CD4-positive, alpha-beta T cell (primary cell): ENCODE measurements around the gene GZF1. TPM values are rescaled to one million over a fixed set of nuclear protein-coding genes. Genes with fewer than 3 reads are reported as not detected.

Source experiments
- ATAC-seq: fragments of 200-7000 bp; cut with Tn5 transposase; one replicate; pipeline ENCODE4 v1.10.0; 2022; ENCODE audit warnings: mild to moderate bottlenecking; ENCODE audit not compliant: poor library complexity
- CTCF ChIA-PET: fragments of 350-600 bp; sonication (Branson Sonifier 250); formaldehyde crosslinking; loops from one replicate; lab custom pipeline; 2021; ENCODE audit warnings: antibody characterized with exemption, inconsistent platforms; lab: Charles Lee
- POLR2A ChIA-PET: fragments of 350-600 bp; sonication (Branson Sonifier 250); formaldehyde crosslinking; loops from one replicate; lab custom pipeline; 2021; ENCODE audit warnings: antibody characterized with exemption, inconsistent platforms; lab: Charles Lee
- DNase-seq, 14 experiments: peaks; one replicate each; pipeline ENCODE4 v3.0.0-alpha.2; 2013 to 2020; ENCODE audit warnings: mixed read lengths in 2 of 14
- H3K27ac ChIP-seq, 2 donors: one replicate each; pipeline versions ENCODE4 v1.5.1 to v1.7.0; 2013; ENCODE audit warnings: low read length in 2 of 2, low read depth in 1 of 2, mild to moderate bottlenecking in 1 of 2
- H3K27me3 ChIP-seq, 2 experiments: 1 replicate in 1 of 2; 2 replicates in 1 of 2; pipeline versions ENCODE4 v1.6.1 to v1.7.0; 2013; ENCODE audit warnings: low read length in 2 of 2, control low read depth in 1 of 2, mild to moderate bottlenecking in 1 of 2, moderate library complexity in 1 of 2; ENCODE audit not compliant: insufficient read depth in 2 of 2, control insufficient read depth in 1 of 2
- H3K36me3 ChIP-seq: one replicate; pipeline ENCODE4 v1.6.1; 2013; ENCODE audit warnings: low read length, control low read depth; ENCODE audit not compliant: insufficient read depth
- H3K4me1 ChIP-seq: one replicate; pipeline ENCODE4 v1.6.1; 2013; ENCODE audit warnings: low read length, control low read depth; ENCODE audit not compliant: insufficient read depth
- H3K4me3 ChIP-seq: one replicate; pipeline ENCODE4 v1.5.1; 2013; ENCODE audit warnings: mild to moderate bottlenecking, low read length, moderate library complexity
- H3K9me3 ChIP-seq, 2 experiments: 1 replicate in 1 of 2; 2 replicates in 1 of 2; pipeline versions ENCODE4 v1.6.1 to v1.7.0; 2013; ENCODE audit warnings: low read length in 2 of 2, mild to moderate bottlenecking in 2 of 2, control low read depth in 1 of 2, moderate library complexity in 1 of 2; ENCODE audit not compliant: control insufficient read depth in 1 of 2, insufficient read depth in 1 of 2
- H3K27ac Mint-ChIP-seq: one replicate; pipeline ENCODE4 v1.8.0; 2020; ENCODE audit warnings: mixed read lengths
- H3K27me3 Mint-ChIP-seq: one replicate; pipeline ENCODE4 v1.8.0; 2021; ENCODE audit warnings: mixed read lengths
- H3K36me3 Mint-ChIP-seq: one replicate; pipeline ENCODE4 v1.8.0; 2021; ENCODE audit warnings: low read depth, mixed read lengths
- H3K4me1 Mint-ChIP-seq: one replicate; pipeline ENCODE4 v1.8.0; 2021; ENCODE audit warnings: low read depth, mixed read lengths
- H3K4me3 Mint-ChIP-seq: one replicate; pipeline ENCODE4 v1.8.0; 2020; ENCODE audit warnings: mild to moderate bottlenecking, mixed read lengths
- H3K9me3 Mint-ChIP-seq: one replicate; pipeline ENCODE4 v1.8.0; 2020; ENCODE audit warnings: mixed read lengths
- intact Hi-C, 2 experiments: fragments of 100-400 bp; cut with DNase I in 1 of 2; cut with micrococcal nuclease in 1 of 2; formaldehyde crosslinking; loops; one replicate each; pipeline versions ENCODE4 v1.15.1 to v1.9.0; 2023 to 2025; cut with DNase I, micrococcal nuclease
- total RNA-seq, 174 experiments: library from RNA in 2 of 174; stranded (reverse) in 2 of 174; gene quantifications; one replicate each; pipeline ENCODE4 v1.2.3 and lab custom pipeline; 2021 to 2026
- TF ChIP-seq, protein P1 (sequence below): fragments of 200-600 bp; IDR thresholded peaks from one replicate; pipeline ENCODE4 v1.8.0; 2022; ENCODE audit warnings: antibody characterized with exemption, mild to moderate bottlenecking

The GZF1 gene
- total RNA-seq, 2 experiments from 2014 or later: 38.1 to 43.6 TPM

GRCh38 chr20:23318347-23318746 lies 43.6 kb upstream of the GZF1 start:
- Histone ChIP-seq H3K4me1 (no peaks in the 10 kb centered on the region), H3K27ac (no peak overlapping the region), H3K36me3 (no peaks in the 10 kb centered on the region), H3K9me3 (no peaks in the 10 kb centered on the region), H3K4me3 (no peak overlapping the region), H3K27me3 (peaks cover 0 to 6% of the 10 kb centered on the region in 2 experiments)
- Mint-ChIP-seq H3K27me3 (peaks cover 5% of the 10 kb centered on the region), H3K27ac (no peak overlapping the region), H3K4me1 (no peaks in the 10 kb centered on the region), H3K4me3 (no peak overlapping the region), H3K9me3 (no peaks in the 10 kb centered on the region), H3K36me3 (no peaks in the 10 kb centered on the region)
- ChIA-PET POLR2A (no interaction called here), CTCF (interaction anchor here (0.6 kb wide), 1 partner anchor 102 kb away, joined by 4 read pairs; no protein-coding TSS in a partner anchor)
- intact Hi-C loops: no loop called here
- no peak for ATAC-seq
- TF ChIP-seq, protein P1, sequence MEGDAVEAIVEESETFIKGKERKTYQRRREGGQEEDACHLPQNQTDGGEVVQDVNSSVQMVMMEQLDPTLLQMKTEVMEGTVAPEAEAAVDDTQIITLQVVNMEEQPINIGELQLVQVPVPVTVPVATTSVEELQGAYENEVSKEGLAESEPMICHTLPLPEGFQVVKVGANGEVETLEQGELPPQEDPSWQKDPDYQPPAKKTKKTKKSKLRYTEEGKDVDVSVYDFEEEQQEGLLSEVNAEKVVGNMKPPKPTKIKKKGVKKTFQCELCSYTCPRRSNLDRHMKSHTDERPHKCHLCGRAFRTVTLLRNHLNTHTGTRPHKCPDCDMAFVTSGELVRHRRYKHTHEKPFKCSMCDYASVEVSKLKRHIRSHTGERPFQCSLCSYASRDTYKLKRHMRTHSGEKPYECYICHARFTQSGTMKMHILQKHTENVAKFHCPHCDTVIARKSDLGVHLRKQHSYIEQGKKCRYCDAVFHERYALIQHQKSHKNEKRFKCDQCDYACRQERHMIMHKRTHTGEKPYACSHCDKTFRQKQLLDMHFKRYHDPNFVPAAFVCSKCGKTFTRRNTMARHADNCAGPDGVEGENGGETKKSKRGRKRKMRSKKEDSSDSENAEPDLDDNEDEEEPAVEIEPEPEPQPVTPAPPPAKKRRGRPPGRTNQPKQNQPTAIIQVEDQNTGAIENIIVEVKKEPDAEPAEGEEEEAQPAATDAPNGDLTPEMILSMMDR: no peak
- no peak for DNase-seq

DNA sequence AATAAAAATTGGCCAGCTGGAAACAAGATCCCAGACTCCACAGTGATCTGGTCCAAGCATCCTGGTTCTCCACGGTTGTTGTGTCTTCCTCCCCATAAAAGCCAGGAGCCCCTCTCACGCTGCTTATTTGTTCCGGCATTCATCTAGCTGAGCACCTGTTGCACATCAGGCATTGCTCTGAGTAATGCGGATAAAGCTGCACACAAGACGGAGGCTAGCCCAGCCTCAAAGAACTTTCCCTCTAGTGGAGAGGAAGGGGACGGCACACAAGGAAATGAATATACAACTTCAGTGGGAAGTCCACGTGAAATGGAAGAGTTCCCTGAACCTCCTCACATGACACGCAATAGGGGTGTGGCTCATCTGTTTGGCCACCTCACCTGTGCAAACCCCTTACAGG lies 41.7 kb upstream of the GZF1 start:
- no peak for ATAC-seq
- intact Hi-C loops: no loop called here
- Histone ChIP-seq H3K27me3 (peaks cover 0 to 3% of the 10 kb centered on the region in 2 experiments), H3K9me3 (no peaks in the 10 kb centered on the region), H3K4me3 (no peak overlapping the region), H3K27ac (no peak overlapping the region), H3K36me3 (no peaks in the 10 kb centered on the region), H3K4me1 (no peaks in the 10 kb centered on the region)
- TF ChIP-seq, protein P1: no peak
- H3K4me1 Mint-ChIP-seq: no peaks in the 10 kb centered on the region
- H3K27ac Mint-ChIP-seq: no peak overlapping the region
- H3K27me3 Mint-ChIP-seq: peaks cover 5% of the 10 kb centered on the region
- ChIA-PET POLR2A (no interaction called here), CTCF (no interaction called here)
- no peaks in the 10 kb centered on the region for H3K36me3 Mint-ChIP-seq
- no peaks in the 10 kb centered on the region for H3K9me3 Mint-ChIP-seq
- H3K4me3 Mint-ChIP-seq: no peak overlapping the region
- peak in 1 of 14 experiments; percentile 8 for DNase-seq

- Mint-ChIP-seq H3K4me1 (no peaks in the 10 kb centered on the region), H3K9me3 (no peaks in the 10 kb centered on the region), H3K27me3 (no peaks in the 10 kb centered on the region), H3K4me3 (no peak overlapping the region), H3K36me3 (no peaks in the 10 kb centered on the region), H3K27ac (no peak overlapping the region)
- H3K36me3 ChIP-seq: no peaks in the 10 kb centered on the region
- no peak overlapping the region for H3K4me3 ChIP-seq
- intact Hi-C loops: no loop called here
- ATAC-seq (no peak), DNase-seq (no peak)
- POLR2A ChIA-PET: no interaction called here
- CTCF ChIA-PET: no interaction called here
- H3K27ac ChIP-seq: no peak overlapping the region
- H3K27me3 ChIP-seq: peaks cover 0 to 3% of the 10 kb centered on the region in 2 experiments
- no peaks in the 10 kb centered on the region for H3K9me3 ChIP-seq
- TF ChIP-seq, protein P1: no peak
- no peaks in the 10 kb centered on the region for H3K4me1 ChIP-seq
Observed at GRCh38 chr20:23325107-23325506, 36.9 kb upstream of the GZF1 start.
